OCI-LY7 (cell line): ENCODE measurements around the gene SFI1. TPM values are rescaled to one million over a fixed set of nuclear protein-coding genes. Genes with fewer than 3 reads are reported as not detected.

Experiments
- BruUV-seq: library from RNA; stranded (reverse); fragments of 400-500 nt; replicated peaks from 2 replicates; lab custom pipeline; 2021; lab: Mats Ljungman, UMichigan
- CTCF ChIA-PET: fragments of 300-600 bp; sonication (Branson Sonifier 250); formaldehyde crosslinking; loops from one replicate; lab custom pipeline; 2022; ENCODE audit warnings: antibody characterized with exemption; ENCODE audit not compliant: unreplicated experiment; lab: Charles Lee
- POLR2A ChIA-PET: fragments of 300-600 bp; sonication (Branson Sonifier 250); formaldehyde crosslinking; loops from one replicate; lab custom pipeline; 2022; ENCODE audit warnings: antibody characterized with exemption; lab: Charles Lee
- DNase-seq: peaks from one replicate; pipeline ENCODE4 v3.0.0-alpha.2; 2015; ENCODE audit warnings: low spot score
- H2AFZ ChIP-seq: fragments of 200-600 bp; sonication (generic), shearing (Covaris generic); 2 replicates; pipeline ENCODE4 v1.6.1; 2014; ENCODE audit warnings: mild to moderate bottlenecking, antibody characterized with exemption, low read length, moderate library complexity
- H3K27ac ChIP-seq: fragments of 200-600 bp; sonication (generic); 2 replicates; pipeline ENCODE4 v1.5.1; 2014; ENCODE audit warnings: mixed run types, low read depth, mild to moderate bottlenecking, moderate library complexity, low read length, inconsistent platforms; ENCODE audit not compliant: poor library complexity, severe bottlenecking
- H3K36me3 ChIP-seq: fragments of 200-600 bp; sonication (generic); 2 replicates; pipeline ENCODE4 v1.6.1; 2014; ENCODE audit warnings: mild to moderate bottlenecking, antibody characterized with exemption, low read length, moderate library complexity, mixed read lengths; ENCODE audit not compliant: insufficient read depth
- H3K4me1 ChIP-seq: fragments of 200-600 bp; sonication (generic); 2 replicates; pipeline ENCODE4 v1.5.1; 2014; ENCODE audit warnings: mild to moderate bottlenecking, low read length; ENCODE audit not compliant: insufficient read depth, poor library complexity, severe bottlenecking
- H3K4me2 ChIP-seq: fragments of 200-600 bp; sonication (generic); 2 replicates; pipeline ENCODE4 v1.6.1; 2014; ENCODE audit warnings: mild to moderate bottlenecking, low read length
- H3K4me3 ChIP-seq: fragments of 200-600 bp; sonication (generic); 2 replicates; pipeline ENCODE4 v1.5.1; 2014; ENCODE audit warnings: mild to moderate bottlenecking, low read depth, low read length; ENCODE audit not compliant: poor library complexity, severe bottlenecking
- H3K79me2 ChIP-seq: fragments of 200-600 bp; sonication (generic); 2 replicates; pipeline ENCODE4 v1.6.1; 2016; ENCODE audit warnings: low read depth, mild to moderate bottlenecking, low read length, moderate library complexity, mixed read lengths; ENCODE audit not compliant: insufficient read depth
- H3K9me2 ChIP-seq: fragments of 200-600 bp; sonication (generic); 2 replicates; pipeline ENCODE4 v1.6.1; 2016; ENCODE audit warnings: mild to moderate bottlenecking, low read length, mixed read lengths; ENCODE audit not compliant: insufficient read depth
- H3K9me3 ChIP-seq: fragments of 200-600 bp; sonication (generic); 2 replicates; pipeline ENCODE4 v1.6.1; 2014; ENCODE audit warnings: mild to moderate bottlenecking, mixed run types, low read length, mixed read lengths
- H4K20me1 ChIP-seq: fragments of 200-600 bp; sonication (generic); 2 replicates; pipeline ENCODE4 v1.6.1; 2014; ENCODE audit warnings: mild to moderate bottlenecking, antibody characterized with exemption, low read length, moderate library complexity, mixed read lengths; ENCODE audit not compliant: insufficient read depth
- CTCF ChIP-seq: fragments of 200-600 bp; sonication (generic); conservative IDR thresholded peaks from 2 replicates; pipeline ENCODE4 v1.5.1; 2014; ENCODE audit warnings: mild to moderate bottlenecking, antibody characterized with exemption, low read length, moderate library complexity, mixed read lengths
- EZH2phosphoT487 ChIP-seq: fragments of 200-600 bp; sonication (generic); IDR thresholded peaks from 2 replicates; pipeline ENCODE4 v1.6.1; 2018; ENCODE audit warnings: low read depth, borderline replicate concordance, mild to moderate bottlenecking, mixed run types, antibody characterized with exemption, low read length, moderate library complexity, mixed read lengths
- intact Hi-C: fragments of 100-400 bp; cut with micrococcal nuclease; formaldehyde crosslinking; loops from one replicate; pipeline ENCODE4 v1.10.0; 2022; ENCODE audit not compliant: unreplicated experiment
- total RNA-seq, 2 experiments: library from RNA; depleted of rRNA in 1 of 2; stranded (reverse); fragments of >200 nt in 1 of 2; shearing (Covaris generic) in 1 of 2; gene quantifications; 2 replicates each; pipeline ENCODE4 v1.2.3, GENCODE V29; 2014 to 2022

The SFI1 gene
- total RNA-seq, 2 experiments from 2014 or later: 72.6 to 132 TPM

DNA sequence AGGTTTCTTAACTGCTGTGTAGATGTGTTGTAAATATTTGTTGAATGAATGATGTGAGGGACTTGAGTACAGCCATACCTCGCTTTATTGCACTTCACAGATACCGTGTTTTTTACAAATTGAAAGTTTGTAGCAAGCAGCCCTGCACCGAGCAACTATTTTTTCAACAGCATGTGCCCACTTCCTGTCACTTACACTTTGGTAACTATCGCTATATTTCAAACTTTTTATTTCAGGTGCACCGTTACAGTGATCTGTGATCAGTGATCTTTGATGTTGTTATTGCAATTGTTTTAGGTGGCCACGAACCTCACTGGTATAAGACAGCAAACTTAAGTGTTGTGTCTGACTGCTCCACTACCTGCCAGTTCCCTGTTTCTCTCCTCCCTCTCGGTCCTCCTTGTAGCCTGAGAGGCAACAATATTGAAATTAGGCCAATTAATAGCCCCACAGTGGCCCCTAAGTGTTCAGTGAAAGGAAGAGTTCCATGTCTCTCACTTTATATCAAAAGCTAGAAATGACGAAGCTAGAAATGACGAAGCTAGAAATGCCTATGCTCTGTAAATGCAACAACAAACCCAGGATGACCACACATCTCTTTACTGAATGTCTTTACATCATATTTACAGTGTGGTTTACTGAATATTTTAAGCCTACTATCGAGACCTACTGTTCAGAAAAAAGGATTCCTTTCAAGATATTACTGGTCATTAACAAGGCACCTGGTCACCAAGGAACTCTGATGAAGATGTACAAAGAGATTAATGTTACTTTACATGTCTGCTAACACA is 1.0 kb downstream of the SFI1 start:
- Histone ChIP-seq H3K4me3 (peak overlapping the region; percentile 89), H2AFZ (peak overlapping the region; percentile 59; the same call in 1 of the 2 replicates), H3K4me2 (peak overlapping the region; percentile 90), H3K27ac (peak overlapping the region; percentile 93), H3K36me3 (peaks cover 23% of the 10 kb centered on the region), H4K20me1 (peaks cover 7% of the 10 kb centered on the region; the same call in 1 of the 2 replicates), H3K79me2 (peaks cover 48% of the 10 kb centered on the region), H3K4me1 (peaks cover 31% of the 10 kb centered on the region), H3K9me3 (no peaks in the 10 kb centered on the region), H3K9me2 (no peaks in the 10 kb centered on the region)
- peak; percentile 19 for DNase-seq
- TF ChIP-seq CTCF (no peak), EZH2phosphoT487 (no peak)
- ChIA-PET CTCF (no interaction called here), POLR2A (interaction anchor here (0.6 kb wide), 1 partner anchor 18 kb away, joined by 4 read pairs; no protein-coding TSS in a partner anchor)
- intact Hi-C loops: loop anchor here (10.0 kb wide), 1 partner anchor 977 kb away; the partner anchor contains the start of gene FBXO7
- TSS peak; percentile 84 for BruUV-seq

- Histone ChIP-seq H3K9me3 (no peaks in the 10 kb centered on the region), H3K79me2 (peaks cover 78% of the 10 kb centered on the region), H3K27ac (no peak overlapping the region), H4K20me1 (peaks cover 15% of the 10 kb centered on the region; the same call in 1 of the 2 replicates), H3K4me3 (no peak overlapping the region), H3K9me2 (no peaks in the 10 kb centered on the region), H3K4me2 (no peak overlapping the region), H3K36me3 (peaks cover 55% of the 10 kb centered on the region), H3K4me1 (peaks cover 7% of the 10 kb centered on the region), H2AFZ (no peak overlapping the region)
- no peak for TF ChIP-seq EZH2phosphoT487
- TF ChIP-seq CTCF: no peak
- BruUV-seq: no TSS peak
- intact Hi-C loops: no loop called here
- DNase-seq: no peak
- ChIA-PET POLR2A (interaction anchor here (0.5 kb wide), 1 partner anchor 93 kb away, joined by 3 read pairs; no protein-coding TSS in a partner anchor), CTCF (no interaction called here)
Observed at GRCh38 chr22:31501738-31502137, 5.4 kb downstream of the SFI1 start.
